AG10803 (cell line): ENCODE measurements around the gene PTPRE.

Experiments
- DNase-seq: peaks from one replicate; pipeline ENCODE4 v3.0.0; 2010; ENCODE audit warnings: low read depth
- H3K4me3 ChIP-seq: 2 replicates; pipeline ENCODE4 v1.5.1; 2011; ENCODE audit warnings: mild to moderate bottlenecking, low read length, control low read depth
- CTCF ChIP-seq: conservative IDR thresholded peaks from 2 replicates; pipeline ENCODE4 v1.5.1; 2011; ENCODE audit warnings: mild to moderate bottlenecking, low read length, control low read depth, inconsistent platforms

Gene PTPRE

DNA sequence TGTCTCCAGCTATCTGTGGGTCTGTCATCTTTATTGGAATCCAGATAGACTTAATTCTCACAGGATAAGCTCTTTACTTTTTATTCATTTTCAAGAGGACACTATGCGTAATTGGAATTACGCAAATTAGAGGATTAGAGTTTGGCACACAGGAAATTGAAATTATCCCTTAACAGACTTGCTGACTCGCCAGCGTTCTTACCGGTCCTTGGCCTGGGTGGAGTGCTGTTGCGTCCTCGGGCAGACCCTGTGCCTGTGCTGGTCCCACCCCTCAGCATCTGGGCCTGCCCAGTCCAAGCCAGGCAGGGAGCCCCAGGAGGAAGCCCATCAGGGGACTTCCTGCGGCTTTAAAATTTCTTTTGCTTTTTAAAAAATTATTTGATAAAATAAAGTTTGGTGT is 117.5 kb downstream of the PTPRE start:
- no peak for TF ChIP-seq CTCF
- no peak overlapping the region for H3K4me3 ChIP-seq
- DNase-seq = no peak

GRCh38 chr10:128025437-128025836 is 118.5 kb downstream of the PTPRE start:
- no peak for DNase-seq
- TF ChIP-seq CTCF = no peak
- no peak overlapping the region for H3K4me3 ChIP-seq

GRCh38 chr10:128025951-128026350 is 119.0 kb downstream of the PTPRE start:
- TF ChIP-seq CTCF = no peak
- DNase-seq = no peak
- no peak overlapping the region for H3K4me3 ChIP-seq

GRCh38 chr10:128026615-128027300 is 119.9 kb downstream of the PTPRE start:
- H3K4me3 ChIP-seq = no peak overlapping the region
- DNase-seq = no peak
- no peak for TF ChIP-seq CTCF

GRCh38 chr10:128027306-128027705 is 120.4 kb downstream of the PTPRE start:
- no peak overlapping the region for H3K4me3 ChIP-seq
- no peak for DNase-seq
- TF ChIP-seq CTCF = no peak

DNA sequence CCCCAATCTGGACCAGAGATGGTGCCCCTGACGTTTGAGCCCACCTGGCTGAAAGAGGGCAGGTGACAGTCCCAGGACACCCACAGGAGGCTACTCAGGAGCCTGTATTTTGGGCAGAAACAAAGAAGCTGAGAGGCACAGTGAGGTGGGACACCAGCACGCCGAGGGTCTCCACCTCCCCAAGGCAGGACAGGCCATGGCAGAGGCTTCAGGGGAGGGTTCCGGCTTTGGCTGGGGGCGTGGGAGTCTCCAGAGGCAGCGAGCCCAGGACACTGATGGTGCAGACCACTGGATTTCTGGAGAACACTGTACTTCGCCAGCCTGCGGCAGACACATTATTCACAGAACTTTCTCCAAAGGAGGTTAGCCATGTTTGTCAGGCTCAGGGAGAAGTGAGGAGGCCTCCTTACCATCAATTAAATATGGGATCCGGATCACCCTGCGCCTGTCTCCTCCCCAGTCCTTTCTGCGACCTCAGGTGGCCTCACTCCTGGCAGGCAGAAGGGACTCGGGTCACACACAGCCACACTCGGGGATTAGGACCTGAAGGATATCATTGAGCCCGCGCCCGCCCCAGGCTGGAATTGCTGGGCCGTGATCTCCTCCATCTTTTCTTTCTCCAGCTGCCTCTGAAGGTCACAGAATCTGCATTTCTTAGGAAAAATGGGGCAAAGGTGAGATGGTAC is 121.1 kb downstream of the PTPRE start:
- no peak for TF ChIP-seq CTCF
- no peak for DNase-seq
- H3K4me3 ChIP-seq = no peak overlapping the region
